GM18907 (cell line): Measurements from ENCODE around the gene SMAP1.

Source experiments
- ATAC-seq: cut with Tn5 transposase; IDR thresholded peaks from one replicate; pipeline ENCODE4 v1.9.1; 2021; ENCODE audit warnings: mild to moderate bottlenecking, moderate library complexity; ENCODE audit not compliant: unreplicated experiment

SMAP1 gene

GRCh38 chr6:70667711-70668498 is at the start of gene SMAP1:
TSS of gene SMAP1 (plus strand) at chr6:70667883. CDS start at chr6:70668024, 141 bp downstream.
- ATAC-seq = peak; percentile 94

DNA sequence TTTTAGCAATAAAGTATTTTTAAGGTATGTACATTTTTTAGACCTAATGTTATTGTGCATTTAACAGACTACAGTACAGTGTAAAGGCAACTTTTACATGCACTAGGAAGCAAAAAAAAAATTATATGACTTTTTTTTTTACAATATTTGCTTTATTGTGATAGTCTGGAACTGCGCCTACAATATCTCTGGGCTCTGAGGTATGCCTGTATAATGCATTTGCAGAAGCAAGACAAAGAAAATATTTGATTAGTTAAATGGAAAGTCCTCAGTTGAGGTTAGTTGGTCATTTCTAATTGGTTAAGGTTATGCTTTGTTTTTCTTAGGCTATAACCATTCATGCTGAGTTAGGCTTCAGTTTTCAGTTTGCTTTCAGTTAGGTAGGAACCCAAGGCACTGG is 46.9 kb upstream of the SMAP1 start:
- no peak for ATAC-seq

DNA sequence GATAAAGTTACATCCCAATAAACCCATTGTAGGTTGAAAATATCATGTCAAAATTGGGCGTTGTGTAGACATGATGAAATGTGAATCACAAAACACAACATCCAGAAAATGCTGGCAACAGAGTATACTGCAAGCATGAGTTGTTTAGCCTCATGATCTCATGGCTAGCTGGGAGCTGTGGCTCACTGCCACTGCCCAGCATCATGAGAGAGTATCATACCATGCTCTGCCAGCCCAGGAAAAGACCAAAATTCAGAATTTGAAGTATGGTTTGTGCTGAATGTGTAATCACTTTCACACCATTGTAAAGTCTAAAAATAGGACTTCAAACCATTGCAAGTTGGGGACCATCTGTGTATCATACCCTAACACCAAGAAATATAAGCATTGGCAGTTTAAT is 45.2 kb upstream of the SMAP1 start:
- ATAC-seq = no peak

DNA sequence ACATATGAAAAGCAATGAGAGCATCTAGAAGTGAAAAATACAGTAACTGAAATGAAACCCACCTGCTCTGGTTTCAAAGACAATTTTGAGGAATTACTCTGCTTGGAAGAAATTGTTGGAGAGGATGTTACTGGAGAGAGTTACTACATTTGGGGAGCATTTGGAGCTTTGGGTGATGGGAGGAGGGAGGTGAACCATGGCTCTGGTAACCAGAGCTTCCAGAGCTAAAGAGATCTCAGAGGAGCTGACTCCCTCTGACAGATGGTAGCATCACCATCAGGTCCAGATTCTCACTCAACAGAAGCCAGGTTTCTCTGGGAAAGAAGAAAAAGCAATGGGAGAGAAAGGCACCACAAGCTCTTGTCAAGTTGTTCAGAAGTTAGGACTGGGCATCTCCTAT is 42.2 kb upstream of the SMAP1 start:
- ATAC-seq = no peak

- no peak for ATAC-seq
Measured at GRCh38 chr6:70627500-70628254, 40.0 kb upstream of the SMAP1 start.

- ATAC-seq = no peak
Measured at GRCh38 chr6:70629929-70630328, 37.8 kb upstream of the SMAP1 start.

DNA sequence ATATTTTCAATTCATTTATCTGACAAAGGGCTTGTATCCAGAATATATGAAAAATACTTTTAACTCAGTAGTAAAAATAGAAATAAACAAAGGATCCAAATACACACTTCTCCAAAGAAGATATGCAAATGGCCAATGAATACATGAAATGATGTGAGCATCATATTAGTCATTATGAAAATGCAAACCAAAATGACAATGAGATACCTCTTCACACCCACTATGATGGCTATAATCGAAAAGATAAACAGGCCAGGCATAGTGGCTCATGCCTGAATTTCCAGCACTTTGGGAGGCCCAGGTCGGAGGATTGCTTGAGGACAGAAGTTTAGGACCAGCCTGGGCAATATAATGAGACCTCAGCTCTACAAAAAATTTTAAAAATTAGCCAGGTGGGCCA is 33.8 kb upstream of the SMAP1 start:
- ATAC-seq = no peak

GRCh38 chr6:70636596-70636995 is 31.1 kb upstream of the SMAP1 start:
- no peak for ATAC-seq

- no peak for ATAC-seq
Measured at GRCh38 chr6:70638468-70638867, 29.2 kb upstream of the SMAP1 start.

- peak; percentile 86 for ATAC-seq
Measured at GRCh38 chr6:70651326-70651905, 16.3 kb upstream of the SMAP1 start.

DNA sequence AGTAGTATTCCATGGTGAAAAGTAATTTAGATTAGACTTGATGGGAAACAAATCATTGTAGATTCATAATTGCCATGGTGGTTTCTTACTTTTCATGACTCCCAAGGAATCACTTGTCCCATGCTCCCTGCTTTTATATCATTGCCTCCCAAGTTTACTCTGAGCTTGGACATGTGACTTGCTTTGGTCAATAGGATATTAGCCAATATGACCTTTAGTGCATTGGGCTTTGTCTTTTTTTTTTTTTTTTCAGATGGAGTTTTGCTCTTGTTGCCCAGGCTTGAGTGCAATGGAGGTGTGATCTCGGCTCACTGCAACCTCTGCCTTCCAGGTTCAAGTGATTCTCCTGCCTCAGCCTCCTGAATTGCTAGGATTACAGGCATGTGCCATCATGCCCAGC is 15.5 kb upstream of the SMAP1 start:
- ATAC-seq = no peak

- ATAC-seq = no peak
Measured at GRCh38 chr6:70657706-70658105, 10.0 kb upstream of the SMAP1 start.

GRCh38 chr6:70663881-70664466 is 3.7 kb upstream of the SMAP1 start:
- no peak for ATAC-seq

DNA sequence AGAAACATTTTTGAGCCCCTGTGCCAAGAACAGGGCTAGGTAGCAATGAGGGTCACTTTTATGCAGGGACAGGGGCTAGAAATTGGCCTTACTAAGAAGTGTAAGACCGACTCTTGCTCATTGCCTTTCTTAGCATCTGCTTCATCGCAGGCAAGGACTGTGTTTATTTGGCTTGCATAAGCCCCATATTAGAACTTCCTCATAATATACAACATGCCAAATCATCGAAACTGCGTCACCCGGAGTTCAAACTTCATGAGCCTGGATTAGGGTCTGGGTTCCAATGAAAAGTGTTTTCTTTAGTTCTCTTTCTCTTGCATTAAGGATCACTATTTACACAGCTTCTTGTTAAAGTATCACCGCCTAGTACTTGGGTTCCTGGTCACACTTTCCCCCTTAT is 977 bp upstream of the SMAP1 start:
- ATAC-seq = no peak

- ATAC-seq = no peak
Measured at GRCh38 chr6:70667256-70667710, 400 bp upstream of the SMAP1 start.

DNA sequence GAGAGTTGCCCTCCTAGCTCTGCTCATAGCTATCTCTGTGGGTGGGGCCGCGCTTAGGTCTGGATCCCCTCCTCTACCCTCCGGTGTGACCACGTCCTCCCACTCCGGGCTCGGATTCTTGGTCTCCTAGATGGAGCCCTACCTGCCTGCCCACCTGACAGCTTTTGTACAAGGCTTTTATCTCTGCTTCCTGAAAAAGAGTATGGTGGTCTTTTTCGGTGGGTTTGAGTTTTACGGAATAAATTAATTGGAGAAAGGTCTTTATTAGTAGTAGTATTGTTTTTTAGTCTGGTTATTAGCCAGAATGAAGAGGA is 773 bp downstream of the SMAP1 start:
- ATAC-seq = no peak

DNA sequence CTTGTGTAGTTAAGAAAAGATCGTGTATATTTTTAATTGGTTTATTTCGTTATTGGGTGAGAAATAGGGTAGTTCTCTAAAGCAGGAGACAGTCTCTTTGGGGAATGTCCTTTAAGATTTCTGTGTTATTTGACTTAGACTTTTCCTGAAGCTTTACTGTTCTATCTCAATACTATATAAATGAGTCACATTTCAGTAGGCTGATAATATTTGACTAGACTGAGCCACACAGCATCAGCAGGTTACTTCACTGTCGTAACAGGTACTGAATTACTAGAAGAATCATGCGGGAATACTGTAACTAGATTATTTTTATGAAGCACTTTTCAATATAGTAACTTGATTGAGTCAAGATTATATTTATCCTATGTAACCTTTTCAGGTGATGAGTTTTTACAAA is 1.4 kb downstream of the SMAP1 start:
- no peak for ATAC-seq

DNA sequence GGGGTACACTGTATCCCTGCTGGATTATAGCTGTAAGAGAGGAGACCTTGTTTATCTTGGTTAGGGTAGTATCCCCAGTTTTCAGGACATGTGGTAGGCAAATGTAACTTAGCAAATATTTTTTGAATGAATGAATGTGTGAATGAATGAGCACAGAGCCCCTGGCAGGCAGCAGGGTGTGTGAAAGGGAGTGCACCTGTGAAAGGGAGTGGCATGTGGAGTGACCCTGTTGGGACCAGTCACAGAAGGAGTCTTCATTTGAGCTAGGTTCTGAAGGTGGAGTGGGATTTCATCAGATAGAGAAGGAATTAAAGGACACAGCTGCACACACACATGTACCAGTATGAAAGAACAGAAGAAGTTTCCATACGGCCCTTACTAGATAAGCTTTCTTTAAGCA is 4.9 kb downstream of the SMAP1 start:
- ATAC-seq = no peak

- no peak for ATAC-seq
Measured at GRCh38 chr6:70673054-70673453, 5.4 kb downstream of the SMAP1 start.

GRCh38 chr6:70673601-70674000 is 5.9 kb downstream of the SMAP1 start:
- ATAC-seq = no peak

- ATAC-seq = no peak
Measured at GRCh38 chr6:70675822-70676221, 8.1 kb downstream of the SMAP1 start.

- ATAC-seq = no peak
Measured at GRCh38 chr6:70676821-70677220, 9.1 kb downstream of the SMAP1 start.
